GM12873 (cell line): ENCODE results near the gene FLRT1.

Experiments used
- TF ChIP-seq, protein P1 (sequence below): IDR thresholded peaks from 2 replicates; pipeline ENCODE4 v1.5.1; 2012; ENCODE audit warnings: low read depth, mild to moderate bottlenecking, moderate library complexity, low read length, control low read depth; ENCODE audit not compliant: insufficient read depth; ENCODE audit errors: missing control alignments

The FLRT1 gene

GRCh38 chr11:64069401-64070313, 33.9 kb downstream of the FLRT1 start:
- TF ChIP-seq, protein P1, sequence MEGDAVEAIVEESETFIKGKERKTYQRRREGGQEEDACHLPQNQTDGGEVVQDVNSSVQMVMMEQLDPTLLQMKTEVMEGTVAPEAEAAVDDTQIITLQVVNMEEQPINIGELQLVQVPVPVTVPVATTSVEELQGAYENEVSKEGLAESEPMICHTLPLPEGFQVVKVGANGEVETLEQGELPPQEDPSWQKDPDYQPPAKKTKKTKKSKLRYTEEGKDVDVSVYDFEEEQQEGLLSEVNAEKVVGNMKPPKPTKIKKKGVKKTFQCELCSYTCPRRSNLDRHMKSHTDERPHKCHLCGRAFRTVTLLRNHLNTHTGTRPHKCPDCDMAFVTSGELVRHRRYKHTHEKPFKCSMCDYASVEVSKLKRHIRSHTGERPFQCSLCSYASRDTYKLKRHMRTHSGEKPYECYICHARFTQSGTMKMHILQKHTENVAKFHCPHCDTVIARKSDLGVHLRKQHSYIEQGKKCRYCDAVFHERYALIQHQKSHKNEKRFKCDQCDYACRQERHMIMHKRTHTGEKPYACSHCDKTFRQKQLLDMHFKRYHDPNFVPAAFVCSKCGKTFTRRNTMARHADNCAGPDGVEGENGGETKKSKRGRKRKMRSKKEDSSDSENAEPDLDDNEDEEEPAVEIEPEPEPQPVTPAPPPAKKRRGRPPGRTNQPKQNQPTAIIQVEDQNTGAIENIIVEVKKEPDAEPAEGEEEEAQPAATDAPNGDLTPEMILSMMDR = no peak

- TF ChIP-seq, protein P1 = no peak
Measured at GRCh38 chr11:64070314-64070681, 34.6 kb downstream of the FLRT1 start.

DNA sequence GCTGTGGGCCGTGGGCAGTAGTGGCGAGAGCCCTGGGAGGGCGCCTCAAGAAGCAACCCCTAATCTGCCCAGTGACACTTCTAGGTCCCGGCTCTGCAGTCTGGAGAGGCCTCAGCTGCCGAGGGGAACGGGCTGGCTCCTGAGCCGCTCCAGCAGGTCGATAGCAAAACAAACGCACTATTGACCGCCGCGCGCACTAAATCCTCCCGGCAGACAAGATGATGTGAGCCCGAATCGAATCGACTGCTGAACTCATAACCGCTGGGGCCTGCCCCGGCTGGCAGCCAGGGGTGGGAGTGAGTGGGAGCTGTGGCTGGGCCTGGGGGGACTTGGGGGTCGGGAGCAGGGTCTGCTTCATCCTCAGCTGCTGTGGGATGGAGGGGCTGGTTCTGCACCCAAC, 36.1 kb downstream of the FLRT1 start:
- TF ChIP-seq, protein P1 = no peak

DNA sequence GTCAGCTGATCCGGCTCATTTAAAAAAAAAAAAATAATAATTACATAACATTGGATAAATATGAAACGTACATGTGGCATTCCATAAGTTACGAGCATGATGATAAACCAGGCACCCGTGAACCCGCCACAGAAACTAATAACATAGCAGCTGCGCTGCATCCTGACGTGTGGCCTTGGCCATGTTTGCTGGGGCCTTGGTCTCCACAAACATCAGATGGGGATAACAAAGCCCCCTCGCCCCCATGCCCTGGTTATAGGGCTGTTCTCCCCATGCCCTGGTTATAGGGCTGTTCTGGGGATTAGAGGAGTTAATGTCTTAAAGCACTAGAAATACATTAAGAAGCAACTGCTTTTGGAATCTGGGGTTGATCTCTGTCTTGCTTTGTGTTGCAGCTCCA, 36.7 kb downstream of the FLRT1 start:
- TF ChIP-seq, protein P1 = no peak

DNA sequence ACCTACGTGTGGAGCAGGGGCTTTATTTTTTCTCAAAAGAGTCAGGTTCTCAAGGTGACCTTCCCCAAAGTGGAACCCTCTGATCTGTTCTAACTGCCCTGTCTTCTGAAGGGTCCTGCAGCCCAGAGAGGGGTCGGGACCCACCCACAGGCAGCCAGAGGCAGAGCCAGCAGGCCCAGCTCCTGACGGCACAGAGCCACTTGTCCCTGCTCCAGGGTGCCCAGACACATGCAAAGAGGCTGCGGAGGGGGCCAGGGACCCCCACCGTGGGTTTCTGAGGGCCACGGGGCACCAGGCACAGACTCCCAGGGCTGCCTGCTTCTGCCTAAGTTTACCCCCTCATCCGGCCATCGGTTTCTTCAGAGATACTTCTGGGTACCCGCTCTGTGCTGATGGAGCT, 37.1 kb downstream of the FLRT1 start:
- TF ChIP-seq, protein P1 = no peak

DNA sequence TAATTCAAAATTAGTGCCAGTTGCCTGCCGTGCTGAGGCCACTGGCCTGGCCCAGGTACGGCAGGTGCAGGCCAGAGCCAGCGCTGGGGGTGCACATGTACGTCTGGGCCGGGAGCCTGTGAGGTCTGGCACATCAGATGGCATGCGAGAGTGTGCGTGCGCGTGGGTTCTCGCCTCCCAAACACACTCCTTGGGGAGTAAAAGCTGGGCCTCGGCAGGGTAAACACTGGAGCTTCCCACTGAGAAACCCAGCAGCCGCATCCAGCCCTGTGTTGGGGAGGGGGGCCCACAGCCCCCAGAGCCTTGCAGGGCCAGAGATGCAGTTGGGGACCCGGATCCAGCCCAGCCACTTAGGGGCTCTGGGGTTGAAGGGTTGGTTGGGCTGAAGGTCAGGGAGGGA, 37.8 kb downstream of the FLRT1 start:
- TF ChIP-seq, protein P1 = no peak

- TF ChIP-seq, protein P1 = no peak
Measured at GRCh38 chr11:64074239-64074638, 38.5 kb downstream of the FLRT1 start.
